HG02973 (cell line): ENCODE results near the gene IYD.

Experiments used
- ATAC-seq: cut with Tn5 transposase; IDR thresholded peaks from one replicate; pipeline ENCODE4 v1.9.1; 2021; ENCODE audit warnings: moderate library complexity; ENCODE audit not compliant: unreplicated experiment

The IYD gene, protein sequence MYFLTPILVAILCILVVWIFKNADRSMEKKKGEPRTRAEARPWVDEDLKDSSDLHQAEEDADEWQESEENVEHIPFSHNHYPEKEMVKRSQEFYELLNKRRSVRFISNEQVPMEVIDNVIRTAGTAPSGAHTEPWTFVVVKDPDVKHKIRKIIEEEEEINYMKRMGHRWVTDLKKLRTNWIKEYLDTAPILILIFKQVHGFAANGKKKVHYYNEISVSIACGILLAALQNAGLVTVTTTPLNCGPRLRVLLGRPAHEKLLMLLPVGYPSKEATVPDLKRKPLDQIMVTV

DNA sequence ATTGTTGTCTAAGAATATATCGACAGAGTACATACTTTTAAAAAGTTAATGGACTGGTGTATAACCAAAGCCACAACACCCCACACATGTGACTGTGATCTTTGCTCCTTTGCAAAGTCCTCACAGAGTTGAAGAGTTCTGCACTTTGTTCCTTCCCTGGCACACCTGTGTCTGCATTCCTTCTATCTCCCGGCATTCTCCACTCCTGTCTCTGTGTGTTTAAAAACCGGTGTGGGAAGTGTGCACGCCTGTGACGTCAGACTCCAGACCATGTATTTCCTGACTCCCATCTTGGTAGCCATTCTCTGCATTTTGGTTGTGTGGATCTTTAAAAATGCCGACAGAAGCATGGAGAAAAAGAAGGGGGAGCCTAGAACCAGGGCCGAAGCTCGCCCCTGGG is at the start of gene IYD:
TSS of gene IYD (plus strand) at position 251 of the 400 bp plus-strand sequence. CDS start at position 271, 20 bp downstream.
- ATAC-seq, result no peak

DNA sequence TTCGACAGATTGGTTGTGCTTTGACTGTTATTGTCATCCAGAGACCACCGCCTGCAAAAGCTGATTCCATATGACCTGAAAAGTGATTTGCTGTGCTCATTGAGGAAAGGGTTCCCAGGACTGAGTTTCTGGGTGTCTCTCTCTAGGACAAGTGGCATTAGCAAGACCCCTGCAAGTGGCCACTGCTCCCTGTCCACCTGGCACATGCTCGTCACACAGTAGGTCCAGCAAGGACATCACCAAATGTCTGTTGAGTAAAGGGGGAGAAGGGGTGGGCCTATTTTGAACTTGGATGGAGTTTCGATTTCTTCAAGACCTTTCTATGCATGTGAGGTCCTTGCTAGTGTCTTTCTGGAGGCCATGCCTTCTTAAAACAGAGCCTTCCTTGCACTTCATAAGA is 48.9 kb upstream of the IYD start:
- ATAC-seq, result no peak

DNA sequence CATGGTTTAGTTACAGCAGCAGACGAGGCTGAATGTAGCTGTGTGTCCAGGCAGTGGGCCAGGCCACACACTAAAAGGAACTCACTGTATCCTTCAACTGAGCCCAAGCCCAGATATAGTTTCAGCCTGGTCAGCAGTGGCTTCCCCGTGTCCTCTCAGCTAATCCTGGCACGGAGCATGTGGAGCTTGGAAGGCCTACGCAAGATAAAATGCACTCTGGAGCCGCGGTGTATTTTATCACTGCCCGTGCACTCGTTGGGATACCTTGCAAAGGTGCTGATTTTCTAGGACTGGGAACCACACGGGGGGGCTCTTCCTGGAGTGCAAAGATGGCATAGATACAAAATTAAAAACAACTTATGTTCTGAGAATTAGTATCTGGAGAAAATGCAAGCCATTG is 48.4 kb upstream of the IYD start:
- ATAC-seq, result no peak

- no peak for ATAC-seq
Measured at GRCh38 chr6:150322466-150322871, 46.3 kb upstream of the IYD start.

GRCh38 chr6:150323205-150323604 is 45.6 kb upstream of the IYD start:
- no peak for ATAC-seq

DNA sequence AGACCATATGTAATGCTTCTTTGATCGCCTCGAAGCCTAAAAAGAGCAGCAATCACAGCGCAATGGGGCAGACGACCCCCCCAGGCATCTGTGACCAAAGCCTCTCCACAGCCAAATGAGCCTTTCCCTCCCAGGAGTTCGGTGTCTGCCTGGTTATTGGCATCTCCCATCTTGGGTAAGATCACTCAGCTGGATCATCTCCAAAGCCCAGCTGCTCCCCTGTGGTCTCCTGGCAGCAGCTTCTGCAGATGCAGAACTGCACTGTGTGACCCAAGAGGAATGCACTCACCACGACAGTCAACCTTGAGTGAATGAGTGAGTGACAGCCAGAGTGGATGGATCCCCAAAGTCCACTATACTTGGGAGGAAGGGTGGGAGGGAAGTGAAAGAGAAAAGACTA is 44.8 kb upstream of the IYD start:
- ATAC-seq, result no peak

DNA sequence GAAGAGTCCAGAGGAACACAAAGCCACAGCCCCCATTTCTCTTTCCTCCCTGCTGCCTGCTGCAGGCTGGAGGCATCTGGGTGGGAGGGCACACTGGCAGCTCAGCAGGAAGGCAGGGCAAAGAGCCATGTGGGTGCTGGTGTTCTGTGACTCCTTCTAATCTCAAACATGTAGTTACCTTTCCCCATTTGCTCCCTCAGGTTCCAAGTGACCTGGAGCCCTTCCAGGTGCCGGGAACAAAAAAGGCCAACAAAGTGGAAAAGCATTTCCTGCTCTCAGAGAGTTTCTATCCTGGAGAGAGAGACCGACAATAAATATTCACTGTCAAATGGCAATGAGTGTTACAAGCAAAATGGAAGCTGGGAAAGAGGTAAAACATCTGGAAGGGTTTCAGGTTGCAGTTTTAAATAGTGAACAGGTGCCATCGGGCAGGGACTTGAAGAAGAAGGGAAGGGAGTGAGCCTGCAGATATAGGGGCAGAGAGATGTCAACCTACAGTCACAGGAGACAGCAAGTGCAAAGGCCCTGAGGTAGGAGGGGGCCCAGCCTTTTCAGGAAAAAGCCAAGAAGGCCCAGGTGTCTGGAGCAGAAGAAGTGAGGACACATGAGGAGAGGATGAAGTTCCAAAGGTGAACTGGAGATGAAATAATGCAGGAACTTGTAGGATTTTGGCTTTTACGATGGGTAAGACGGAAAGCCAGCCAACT is 43.6 kb upstream of the IYD start:
- ATAC-seq, result no peak

DNA sequence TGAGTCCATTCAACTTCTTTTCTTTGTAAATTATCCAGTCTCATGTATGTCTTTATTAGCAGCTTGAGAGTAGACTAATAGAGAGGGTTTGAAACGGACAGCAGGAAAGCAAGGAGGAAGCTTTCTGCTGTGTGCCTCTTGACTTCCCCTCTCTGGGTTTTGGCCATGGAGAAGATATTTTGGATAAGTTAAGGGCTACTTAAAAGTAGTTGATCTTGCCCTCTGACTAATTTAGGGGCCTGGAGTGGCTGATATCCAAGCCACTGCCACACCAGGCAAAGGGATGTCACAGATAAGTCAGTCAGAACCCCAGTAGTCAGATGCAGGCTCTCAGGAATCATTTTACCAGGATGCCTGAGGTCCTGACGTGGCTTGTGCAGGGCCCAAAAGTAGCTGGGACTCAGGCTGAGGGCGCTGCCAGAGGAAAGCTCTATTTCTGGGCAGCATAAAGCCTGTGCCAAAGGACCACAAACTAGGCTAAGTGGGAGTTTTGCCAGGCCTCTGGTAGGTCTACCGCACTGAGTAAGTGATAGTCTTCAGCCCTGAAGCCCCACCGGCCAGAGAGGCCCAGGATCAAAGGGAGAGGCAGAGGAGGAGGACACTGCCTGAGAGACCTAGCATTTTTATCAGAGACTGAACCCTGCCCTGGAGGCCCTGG is 41.6 kb upstream of the IYD start:
- no peak for ATAC-seq

DNA sequence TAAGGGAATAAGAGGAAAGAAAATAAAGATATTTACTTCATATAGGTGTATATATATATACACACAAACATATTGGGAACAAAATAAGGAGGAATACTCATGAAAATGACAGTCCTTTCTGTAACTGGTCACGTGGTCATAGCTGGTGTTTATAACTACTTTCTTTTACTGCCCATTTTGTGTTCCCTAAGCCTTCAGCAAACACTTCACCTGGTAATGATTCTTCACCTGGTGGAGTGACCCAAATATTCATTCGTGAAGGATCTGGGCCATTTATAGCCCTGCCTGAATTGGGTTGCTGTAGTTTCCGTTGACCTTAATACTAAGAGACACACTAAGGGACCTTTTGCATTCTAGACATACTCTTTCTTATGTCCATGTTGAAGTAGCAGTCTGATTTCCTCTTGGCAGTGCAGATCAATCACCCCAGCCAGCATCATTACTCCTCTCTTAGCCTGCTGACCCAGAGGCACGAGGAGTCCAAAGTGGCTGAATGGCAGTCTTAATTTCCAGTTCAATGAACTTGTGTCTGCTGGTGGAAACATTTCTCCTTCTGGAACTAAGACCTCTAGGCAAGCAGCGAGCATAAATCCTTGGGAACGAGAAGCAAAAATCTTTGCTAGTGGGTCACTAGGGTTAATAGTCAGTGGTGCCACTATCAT is 39.9 kb upstream of the IYD start:
- ATAC-seq, result no peak

DNA sequence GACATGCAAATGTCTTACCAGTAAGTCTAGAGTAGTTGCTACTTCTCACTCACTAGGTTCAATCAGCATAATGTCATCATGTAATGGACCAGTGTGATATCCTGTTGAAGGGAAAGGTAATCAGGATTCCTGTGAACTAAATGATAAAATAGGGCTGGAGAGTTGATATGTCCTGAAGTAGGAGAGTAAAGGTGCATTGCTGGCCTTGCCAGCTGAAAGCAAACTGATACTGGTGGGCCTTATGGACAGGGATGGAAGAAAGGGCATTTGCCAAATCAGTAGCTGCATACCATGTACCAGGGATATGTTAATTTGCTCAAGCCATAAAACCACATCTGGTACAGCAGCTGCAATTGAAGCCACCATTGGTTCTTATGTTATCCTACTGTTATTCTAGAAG is 37.5 kb upstream of the IYD start:
- no peak for ATAC-seq

GRCh38 chr6:150332939-150333584 is 35.8 kb upstream of the IYD start:
- no peak for ATAC-seq

- no peak for ATAC-seq
Measured at GRCh38 chr6:150333585-150333941, 35.2 kb upstream of the IYD start.

DNA sequence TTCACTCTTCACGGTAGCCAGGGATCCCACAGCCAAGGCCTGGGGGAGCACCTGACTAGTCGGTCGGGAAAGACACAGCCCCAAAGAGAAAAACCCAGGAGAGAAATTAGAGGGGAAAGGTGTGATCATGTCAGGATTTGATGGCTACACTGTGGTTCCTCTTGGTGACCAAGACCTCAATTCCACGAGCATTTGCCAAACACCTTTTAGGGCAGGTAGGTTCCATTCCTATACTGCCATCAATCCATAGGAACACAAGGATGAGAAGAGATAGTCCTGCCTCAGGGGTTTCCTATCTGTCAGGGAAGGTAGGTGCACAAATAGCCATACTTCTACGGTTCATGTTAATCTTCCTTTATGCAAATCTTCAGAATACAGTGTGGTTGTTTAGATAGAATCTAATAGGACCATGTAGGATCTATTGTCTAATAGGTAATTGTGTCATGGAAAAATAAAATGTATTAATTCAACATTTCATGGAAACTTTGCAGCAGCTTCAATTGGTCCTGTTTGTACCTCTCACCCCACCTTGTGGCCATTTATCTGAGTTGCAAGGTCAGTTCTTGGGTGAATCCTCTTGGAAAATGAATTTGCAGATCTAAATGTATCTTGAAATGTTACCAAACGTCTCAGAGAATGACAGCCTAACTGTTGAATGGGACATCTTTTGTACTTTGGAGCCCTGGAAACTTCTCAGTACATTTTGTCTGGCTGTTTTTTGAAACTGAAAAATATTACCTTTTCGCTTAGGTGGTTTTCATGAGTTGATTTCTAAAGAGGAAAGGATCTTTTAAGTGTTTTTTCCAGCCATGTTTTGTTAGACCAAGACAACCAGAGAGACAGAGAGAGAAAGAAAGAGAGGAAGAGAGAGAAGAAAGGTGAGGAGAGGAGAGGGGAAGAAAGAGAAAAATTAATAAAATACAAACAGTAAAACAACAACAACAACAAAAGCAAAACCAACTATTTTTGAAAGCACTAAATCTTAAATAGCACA is 33.7 kb upstream of the IYD start:
- ATAC-seq, result no peak

- no peak for ATAC-seq
Measured at GRCh38 chr6:150336299-150336698, 32.5 kb upstream of the IYD start.

- ATAC-seq, result no peak
Measured at GRCh38 chr6:150336708-150337107, 32.1 kb upstream of the IYD start.

- ATAC-seq, result no peak
Measured at GRCh38 chr6:150342126-150342525, 26.7 kb upstream of the IYD start.

- ATAC-seq, result no peak
Measured at GRCh38 chr6:150343434-150343833, 25.4 kb upstream of the IYD start.

- no peak for ATAC-seq
Measured at GRCh38 chr6:150345781-150346180, 23.0 kb upstream of the IYD start.

- no peak for ATAC-seq
Measured at GRCh38 chr6:150346346-150346745, 22.5 kb upstream of the IYD start.

DNA sequence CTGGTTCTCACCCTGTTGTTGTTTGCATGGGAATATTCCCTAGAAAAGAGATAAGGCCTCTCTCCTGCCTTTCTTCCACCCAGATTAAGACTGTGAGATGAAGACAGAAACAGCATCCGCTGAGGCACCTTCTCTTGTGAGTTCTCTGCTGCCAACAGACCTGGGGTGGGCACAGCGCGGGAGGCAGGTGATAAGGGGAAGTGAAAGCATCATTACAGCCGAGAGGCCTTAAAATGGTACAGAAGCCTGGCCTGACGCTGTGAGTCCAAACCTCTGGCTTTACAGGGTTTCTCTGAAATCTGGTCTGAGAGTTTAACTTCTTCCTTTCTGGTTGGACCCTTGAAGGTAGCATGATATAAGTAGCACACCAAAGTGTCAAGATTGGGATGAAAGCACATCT is 21.0 kb upstream of the IYD start:
- no peak for ATAC-seq
